G401.6 (cell line): ENCODE results near the gene YIPF4.
"Not testable (repeated sequence)": the region's sequence is repeated elsewhere in the genome, so short reads cannot be mapped to it uniquely, and the experiment has no call there.

Experiments
- FAIRE-seq: peaks from 2 replicates; lab custom pipeline; 2012; peaks lifted over from hg19 to GRCh38; lab: Jason Lieb, UNC

YIPF4 gene

GRCh38 chr2:32277674-32278477 lies at the start of gene YIPF4:
TSS of gene YIPF4 (plus strand) at chr2:32277904. CDS start at chr2:32278156, 252 bp downstream.
- FAIRE-seq: peak; percentile 95

- FAIRE-seq: no peak
Observed at GRCh38 chr2:32228181-32228580, 49.5 kb upstream of the YIPF4 start.

- no peak for FAIRE-seq
Observed at GRCh38 chr2:32229635-32230034, 48.1 kb upstream of the YIPF4 start.

- FAIRE-seq: no peak
Observed at GRCh38 chr2:32231959-32232358, 45.7 kb upstream of the YIPF4 start.

- no peak for FAIRE-seq
Observed at GRCh38 chr2:32235315-32235714, 42.4 kb upstream of the YIPF4 start.

GRCh38 chr2:32237488-32237887 lies 40.2 kb upstream of the YIPF4 start:
- FAIRE-seq: no peak

GRCh38 chr2:32237996-32238395 lies 39.7 kb upstream of the YIPF4 start:
- no peak for FAIRE-seq

GRCh38 chr2:32242331-32242730 lies 35.4 kb upstream of the YIPF4 start:
- FAIRE-seq: no peak

- no peak for FAIRE-seq
Observed at GRCh38 chr2:32246911-32247310, 30.8 kb upstream of the YIPF4 start.

GRCh38 chr2:32248299-32248698 lies 29.4 kb upstream of the YIPF4 start:
- FAIRE-seq: no peak

- no peak for FAIRE-seq
Observed at GRCh38 chr2:32249731-32250236, 27.9 kb upstream of the YIPF4 start.

GRCh38 chr2:32250290-32250689 lies 27.4 kb upstream of the YIPF4 start:
- FAIRE-seq: no peak

- no peak for FAIRE-seq
Observed at GRCh38 chr2:32258242-32258641, 19.5 kb upstream of the YIPF4 start.

GRCh38 chr2:32260376-32260775 lies 17.3 kb upstream of the YIPF4 start:
- no peak for FAIRE-seq

GRCh38 chr2:32262105-32262504 lies 15.6 kb upstream of the YIPF4 start:
- FAIRE-seq: no peak

- no peak for FAIRE-seq
Observed at GRCh38 chr2:32264422-32265105, 13.1 kb upstream of the YIPF4 start, which contains the start of gene NLRC4. TSS of gene NLRC4 (minus strand) at chr2:32264886. CDS start at chr2:32256775, 8,111 bp downstream.

- no peak for FAIRE-seq
Observed at GRCh38 chr2:32271063-32271462, 6.6 kb upstream of the YIPF4 start.

GRCh38 chr2:32272279-32272678 lies 5.4 kb upstream of the YIPF4 start:
- no peak for FAIRE-seq

GRCh38 chr2:32274289-32274688 lies 3.4 kb upstream of the YIPF4 start:
- FAIRE-seq: no peak

GRCh38 chr2:32275790-32276189 lies 1.9 kb upstream of the YIPF4 start:
- not testable (repeated sequence) for FAIRE-seq

- FAIRE-seq: no peak
Observed at GRCh38 chr2:32277363-32277673, 386 bp upstream of the YIPF4 start.

- FAIRE-seq: no peak
Observed at GRCh38 chr2:32278478-32278853, 762 bp downstream of the YIPF4 start.

- no peak for FAIRE-seq
Observed at GRCh38 chr2:32284321-32284720, 6.6 kb downstream of the YIPF4 start.
